Right lobe of liver (tissue), 4 donors: ENCODE results near the gene HOXD1.

Experiments
- POLR2A ChIP-seq: fragments of 450-650 bp; IDR thresholded peaks from one replicate; pipeline ENCODE4 v1.6.1; 2017; ENCODE audit warnings: antibody characterized with exemption, mild to moderate bottlenecking
- TF ChIP-seq, protein P1 (sequence below), 4 donors: fragments of 200-600 bp in 3 of 4; fragments of 450-650 bp in 1 of 4; IDR thresholded peaks; one replicate each; pipeline versions ENCODE4 v1.5.1 to v1.8.0; 2016 to 2022; ENCODE audit warnings: antibody characterized with exemption in 4 of 4, mild to moderate bottlenecking in 2 of 4
- donor health status: DM: no; HTN: no; CAD: no.
- donor health status: DM: no; HTN: no; CAD: no.
- donor health status: DM: no; HTN: yes; CAD: no.

DNA sequence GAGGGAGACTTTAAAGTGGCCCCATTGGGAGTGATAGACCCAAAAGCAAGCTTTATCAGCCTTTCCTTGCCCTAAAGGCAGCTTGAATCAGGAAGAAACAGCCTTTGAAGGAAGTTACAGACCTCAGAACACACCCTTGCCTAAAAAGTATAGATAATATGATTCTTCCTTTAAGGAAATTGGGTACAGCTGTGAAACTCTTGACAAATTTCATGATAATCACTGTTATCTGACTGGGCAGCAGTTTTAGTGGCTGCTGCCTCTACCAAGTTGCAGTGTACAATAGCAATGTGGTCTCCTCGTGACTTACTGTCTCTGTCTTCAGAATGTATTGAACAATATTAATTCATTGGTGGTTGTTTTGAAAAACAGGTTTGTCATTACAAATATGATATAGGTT, 16.7 kb downstream of the HOXD1 start:
- TF ChIP-seq POLR2A, result no peak
- TF ChIP-seq, protein P1, sequence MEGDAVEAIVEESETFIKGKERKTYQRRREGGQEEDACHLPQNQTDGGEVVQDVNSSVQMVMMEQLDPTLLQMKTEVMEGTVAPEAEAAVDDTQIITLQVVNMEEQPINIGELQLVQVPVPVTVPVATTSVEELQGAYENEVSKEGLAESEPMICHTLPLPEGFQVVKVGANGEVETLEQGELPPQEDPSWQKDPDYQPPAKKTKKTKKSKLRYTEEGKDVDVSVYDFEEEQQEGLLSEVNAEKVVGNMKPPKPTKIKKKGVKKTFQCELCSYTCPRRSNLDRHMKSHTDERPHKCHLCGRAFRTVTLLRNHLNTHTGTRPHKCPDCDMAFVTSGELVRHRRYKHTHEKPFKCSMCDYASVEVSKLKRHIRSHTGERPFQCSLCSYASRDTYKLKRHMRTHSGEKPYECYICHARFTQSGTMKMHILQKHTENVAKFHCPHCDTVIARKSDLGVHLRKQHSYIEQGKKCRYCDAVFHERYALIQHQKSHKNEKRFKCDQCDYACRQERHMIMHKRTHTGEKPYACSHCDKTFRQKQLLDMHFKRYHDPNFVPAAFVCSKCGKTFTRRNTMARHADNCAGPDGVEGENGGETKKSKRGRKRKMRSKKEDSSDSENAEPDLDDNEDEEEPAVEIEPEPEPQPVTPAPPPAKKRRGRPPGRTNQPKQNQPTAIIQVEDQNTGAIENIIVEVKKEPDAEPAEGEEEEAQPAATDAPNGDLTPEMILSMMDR (IDR thresholded peaks at IDR 0.05), result no peak
